ENCODE measurements around the gene CREBBP. TPM values are rescaled to one million over a fixed set of nuclear protein-coding genes. Genes with fewer than 3 reads are reported as not detected.

CREBBP gene
- total and polyA plus RNA-seq, 2 experiments from 2014 or later, result 36.9 to 54.8 TPM

DNA sequence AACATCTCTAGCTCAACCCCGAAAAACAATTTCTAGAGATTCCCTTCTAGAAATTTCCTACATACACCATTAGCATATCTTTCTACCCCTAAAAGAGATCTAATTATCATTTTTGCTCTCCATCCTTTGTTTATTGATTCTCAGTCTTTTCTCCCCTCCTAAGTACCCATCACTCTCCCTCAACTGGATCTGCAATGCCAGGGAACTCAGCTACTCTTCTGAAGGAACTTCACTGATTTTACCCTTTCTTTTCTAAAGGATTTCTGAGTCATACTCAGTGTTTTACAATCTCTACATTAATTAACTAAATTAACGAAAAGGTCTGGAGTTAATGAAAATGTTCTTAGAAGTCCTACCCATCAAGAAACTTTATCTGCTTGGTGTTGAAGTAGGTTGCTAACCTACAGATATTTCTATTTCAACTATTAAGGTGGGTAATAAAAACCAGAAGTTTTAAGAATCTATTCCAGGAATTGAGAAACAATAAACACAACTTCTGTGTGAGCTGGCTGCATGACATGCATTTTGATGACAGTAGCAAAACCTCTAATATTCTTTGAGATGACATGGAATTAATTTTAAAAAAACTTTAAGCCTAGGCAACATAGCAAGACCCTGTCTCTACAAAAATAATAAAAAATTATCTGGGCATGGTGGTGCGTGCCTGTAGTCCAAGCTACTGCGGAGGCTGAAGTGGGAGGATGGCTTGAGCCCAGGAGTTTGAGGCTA, 13.6 kb downstream of the CREBBP start:
- Mint-ChIP-seq H3K9me3 (no peaks in the 10 kb centered on the region), H3K36me3 (ENCODE audit: low read depth) (no peaks in the 10 kb centered on the region), H3K4me1 (peaks cover 54% of the 10 kb centered on the region), H3K27ac (no peak overlapping the region), H3K4me3 (no peak overlapping the region), H3K27me3 (ENCODE audit: insufficient read depth, low read depth, poor library complexity) (peaks cover 2% of the 10 kb centered on the region)
- no peaks in the 10 kb centered on the region for H3K27me3 ChIP-seq (ENCODE audit: insufficient read depth)
- H3F3A ChIP-seq (replicated peaks; ENCODE audit: low read depth), result no peaks in the 10 kb centered on the region
- peaks cover 100% of the 10 kb centered on the region for H3K79me2 ChIP-seq (replicated peaks; ENCODE audit: insufficient read depth)
- no peak overlapping the region for H3K4me3 ChIP-seq
- DNase-seq (ENCODE audit: low spot score) (no peak), ATAC-seq (no peak)
- no peak overlapping the region for H2AFZ ChIP-seq
- H3K27ac ChIP-seq (ENCODE audit: low read depth), result no peak overlapping the region
- H3K9me2 ChIP-seq (ENCODE audit: insufficient read depth), result no peaks in the 10 kb centered on the region
- H3K4me2 ChIP-seq, result no peak overlapping the region
- peaks cover 24% of the 10 kb centered on the region; the same call in 1 of the 2 replicates for H3K4me1 ChIP-seq (ENCODE audit: insufficient read depth)
- no peak for TF ChIP-seq ZNF331 (CRISPR knock-in tag; IDR thresholded peaks at IDR 0.05; ENCODE audit: low read depth)
- no peak for TF ChIP-seq POLR2AphosphoS5 (IDR thresholded peaks at IDR 0.05; ENCODE audit: low read depth)
- no peak for TF ChIP-seq STAT1 (IDR thresholded peaks at IDR 0.05; ENCODE audit: unreplicated experiment)
- no peaks in the 10 kb centered on the region for H3K36me3 ChIP-seq (ENCODE audit: insufficient read depth)
- peaks cover 77% of the 10 kb centered on the region for H4K20me1 ChIP-seq (replicated peaks; ENCODE audit: insufficient read depth)

DNA sequence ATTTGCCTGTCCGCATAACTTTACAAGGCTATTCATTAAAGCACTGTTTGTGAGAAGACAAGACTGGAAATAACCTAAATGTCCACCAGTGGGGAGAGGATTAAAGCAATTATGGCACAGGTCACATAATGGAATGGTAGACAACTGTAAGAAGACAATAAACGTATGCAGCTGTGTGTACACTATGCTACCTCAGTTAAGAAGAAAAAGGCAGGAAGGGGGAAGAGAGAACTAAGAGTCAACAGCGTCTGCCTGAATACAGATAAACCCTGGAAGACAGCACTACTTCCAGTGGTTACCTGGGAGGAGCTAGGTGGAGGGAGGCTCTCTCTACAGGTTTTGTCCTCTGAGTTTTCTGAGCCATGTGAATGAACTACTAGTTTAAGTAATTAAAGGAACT, 15.3 kb downstream of the CREBBP start:
- H3K27me3 Mint-ChIP-seq (ENCODE audit: insufficient read depth, low read depth, poor library complexity), result peaks cover 2% of the 10 kb centered on the region
- H4K20me1 ChIP-seq (replicated peaks; ENCODE audit: insufficient read depth), result peaks cover 76% of the 10 kb centered on the region
- no peaks in the 10 kb centered on the region for H3K9me3 Mint-ChIP-seq
- H3K4me1 Mint-ChIP-seq, result peaks cover 51% of the 10 kb centered on the region
- no peak overlapping the region for H3K27ac ChIP-seq (ENCODE audit: low read depth)
- H3K4me3 ChIP-seq, result no peak overlapping the region
- no peaks in the 10 kb centered on the region for H3K36me3 ChIP-seq (ENCODE audit: insufficient read depth)
- no peak for DNase-seq (ENCODE audit: low spot score)
- H3K4me1 ChIP-seq (ENCODE audit: insufficient read depth), result peaks cover 26% of the 10 kb centered on the region
- no peak overlapping the region for H3K4me2 ChIP-seq
- H3K27me3 ChIP-seq (ENCODE audit: insufficient read depth), result no peaks in the 10 kb centered on the region
- H3K79me2 ChIP-seq (replicated peaks; ENCODE audit: insufficient read depth), result peaks cover 100% of the 10 kb centered on the region
- no peak for TF ChIP-seq ZNF462 (CRISPR knock-in tag; IDR thresholded peaks at IDR 0.05)
- no peak for ATAC-seq
- no peaks in the 10 kb centered on the region for H3K36me3 Mint-ChIP-seq (ENCODE audit: low read depth)
- no peak overlapping the region for H3K4me3 Mint-ChIP-seq
- H2AFZ ChIP-seq, result no peak overlapping the region
- no peaks in the 10 kb centered on the region for H3F3A ChIP-seq (replicated peaks; ENCODE audit: low read depth)
- no peak overlapping the region for H3K27ac Mint-ChIP-seq
- H3K9me2 ChIP-seq (ENCODE audit: insufficient read depth), result no peaks in the 10 kb centered on the region
